GM13977 (cell line): Measurements from ENCODE around the gene TRAPPC2B.

Source experiments
- DNase-seq: peaks from one replicate; pipeline ENCODE4 v3.0.0; 2012; ENCODE audit warnings: low spot score
- CTCF ChIP-seq: IDR thresholded peaks from 2 replicates; pipeline ENCODE4 v1.5.1; 2012; ENCODE audit warnings: mild to moderate bottlenecking, control low read depth; ENCODE audit not compliant: insufficient read depth; ENCODE audit errors: extremely low read depth, missing control alignments
- in situ Hi-C: fragments of 300-500 bp; cut with MboI; formaldehyde crosslinking; loops from one replicate; pipeline ENCODE4 v1.12.0; 2022; ENCODE audit warnings: low sequenced_read_pairs, low pct_unique_long_range_greater_than_20kb, mixed read lengths, inconsistent platforms; ENCODE audit not compliant: unreplicated experiment

TRAPPC2B gene

DNA sequence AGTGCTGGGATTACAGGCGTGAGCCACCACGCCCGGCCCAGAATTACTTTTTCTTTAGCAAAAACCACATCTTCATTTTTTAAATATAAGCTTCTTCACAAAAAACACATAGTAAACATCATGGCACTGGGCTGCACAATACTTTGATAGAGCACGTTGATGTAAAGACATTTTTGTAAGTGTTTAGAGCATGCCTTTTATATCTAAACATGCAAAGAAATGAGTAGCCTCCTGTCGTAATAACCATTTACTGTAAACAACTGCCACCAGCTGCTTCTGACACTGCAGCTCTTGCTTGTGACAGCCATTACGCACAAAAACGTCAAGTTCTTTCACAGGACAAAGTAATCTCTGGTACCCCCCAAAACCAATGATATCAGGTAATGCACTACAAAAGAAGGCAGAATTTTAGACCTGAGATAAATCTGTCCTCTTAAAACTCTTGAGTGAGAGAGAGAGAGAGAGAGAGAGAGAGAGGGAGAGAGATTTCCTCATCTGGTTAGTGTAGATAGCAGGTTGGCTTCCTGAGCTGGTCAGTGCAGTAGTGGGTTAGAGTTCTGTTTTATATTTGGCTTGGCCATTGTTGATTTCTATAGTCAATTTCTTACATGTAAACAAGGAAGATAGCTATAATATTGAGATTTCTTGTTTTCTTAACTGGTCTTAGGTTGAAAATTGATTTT, 19.6 kb downstream of the TRAPPC2B start:
- no peak for DNase-seq
- in situ Hi-C loops = no loop called here
- TF ChIP-seq CTCF = no peak

- in situ Hi-C loops = no loop called here
- no peak for DNase-seq
- TF ChIP-seq CTCF = no peak
These were observed 25.9 kb downstream of the TRAPPC2B start for GRCh38 chr19:57389194-57389729.

DNA sequence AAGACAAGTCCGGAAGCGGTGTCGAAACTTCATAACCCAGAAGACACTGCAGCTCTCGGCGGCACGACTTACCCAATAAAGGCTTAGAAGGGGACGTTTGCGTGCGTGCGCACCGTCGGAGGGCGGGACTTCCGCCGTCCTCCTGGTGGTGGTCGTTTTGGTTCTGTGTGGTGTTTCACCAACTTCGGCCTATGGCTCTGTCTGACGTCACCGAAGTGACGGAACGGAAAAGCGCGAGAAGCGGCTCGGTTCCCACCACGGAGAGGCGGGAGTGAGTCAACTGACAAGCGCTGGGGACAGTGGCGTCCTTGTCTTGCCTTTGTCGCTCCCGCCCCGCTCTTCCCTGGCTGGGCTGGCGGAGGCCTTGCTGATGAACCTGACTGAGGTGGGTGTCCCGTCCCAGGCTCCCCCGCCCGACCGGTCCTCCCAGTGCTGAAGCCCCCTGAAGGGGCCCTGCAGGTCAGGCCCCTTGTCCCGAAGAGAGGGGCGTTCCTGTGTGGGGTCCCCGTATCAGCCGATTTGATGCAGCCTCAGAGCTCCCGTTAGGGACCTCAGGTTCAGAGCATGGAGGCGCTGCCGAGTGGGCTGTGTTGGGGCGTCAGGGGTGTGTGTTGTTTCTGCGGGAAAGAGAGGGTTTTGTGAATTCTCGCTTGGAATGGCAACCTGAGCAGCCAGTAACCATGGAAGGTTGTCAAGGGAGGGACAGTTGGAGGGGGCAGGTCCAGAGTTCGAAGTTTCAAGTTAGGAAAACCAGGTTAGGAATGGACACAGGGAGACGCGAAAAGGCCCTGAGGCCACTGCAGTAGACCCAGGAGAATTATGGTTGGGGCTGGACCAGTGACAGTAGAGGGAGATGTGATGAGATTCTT, 26.6 kb downstream of the TRAPPC2B start, which contains the start of gene ZNF548:
Gene ZNF548, plus strand, starts transcription at position 125 of the 869 bp plus-strand sequence. Its CDS starts 246 bp downstream, at position 371.
- in situ Hi-C loops = no loop called here
- DNase-seq = peak; percentile 91
- no peak for TF ChIP-seq CTCF

GRCh38 chr19:57395710-57396109, 32.4 kb downstream of the TRAPPC2B start:
- in situ Hi-C loops = no loop called here
- no peak for TF ChIP-seq CTCF
- no peak for DNase-seq

- in situ Hi-C loops = no loop called here
- DNase-seq = no peak
- TF ChIP-seq CTCF = no peak
These were observed 35.5 kb downstream of the TRAPPC2B start for GRCh38 chr19:57398868-57399267.

GRCh38 chr19:57403737-57404563, 40.6 kb downstream of the TRAPPC2B start:
- no peak for TF ChIP-seq CTCF
- DNase-seq = no peak
- in situ Hi-C loops = no loop called here
